IPS-15b (cell line): ENCODE results near the gene ASPN.

Experiments used
- H3K27me3 ChIP-seq: one replicate; pipeline ENCODE4 v1.6.1; 2013; ENCODE audit warnings: low read length; ENCODE audit not compliant: control insufficient read depth, insufficient read depth
- H3K36me3 ChIP-seq: one replicate; pipeline ENCODE4 v1.6.1; 2013; ENCODE audit warnings: low read length; ENCODE audit not compliant: control insufficient read depth, insufficient read depth
- H3K4me1 ChIP-seq: one replicate; pipeline ENCODE4 v1.6.1; 2013; ENCODE audit warnings: mild to moderate bottlenecking, low read length; ENCODE audit not compliant: control insufficient read depth, insufficient read depth
- H3K4me3 ChIP-seq: one replicate; pipeline ENCODE4 v1.5.1; 2013; ENCODE audit warnings: low read depth, low read length
- H3K9ac ChIP-seq: one replicate; pipeline ENCODE4 v1.6.1; 2013; ENCODE audit warnings: low read depth, mild to moderate bottlenecking, low read length
- H3K9me3 ChIP-seq: one replicate; pipeline ENCODE4 v1.6.1; 2013; ENCODE audit warnings: mild to moderate bottlenecking, low read length; ENCODE audit not compliant: control insufficient read depth, insufficient read depth

The ASPN gene

GRCh38 chr9:92501671-92502393 lies 19.5 kb upstream of the ASPN start:
- no peak overlapping the region for H3K4me3 ChIP-seq
- no peaks in the 10 kb centered on the region for H3K9me3 ChIP-seq
- no peaks in the 10 kb centered on the region for H3K36me3 ChIP-seq
- H3K27me3 ChIP-seq = no peaks in the 10 kb centered on the region
- peaks cover 5% of the 10 kb centered on the region for H3K4me1 ChIP-seq
- no peak overlapping the region for H3K9ac ChIP-seq

GRCh38 chr9:92500725-92501124 lies 18.4 kb upstream of the ASPN start:
- Histone ChIP-seq H3K9ac (no peak overlapping the region), H3K4me3 (no peak overlapping the region), H3K27me3 (no peaks in the 10 kb centered on the region), H3K4me1 (peaks cover 5% of the 10 kb centered on the region), H3K36me3 (no peaks in the 10 kb centered on the region), H3K9me3 (no peaks in the 10 kb centered on the region)

- Histone ChIP-seq H3K27me3 (no peaks in the 10 kb centered on the region), H3K9ac (no peak overlapping the region), H3K4me1 (peaks cover 5% of the 10 kb centered on the region), H3K9me3 (no peaks in the 10 kb centered on the region), H3K4me3 (no peak overlapping the region), H3K36me3 (no peaks in the 10 kb centered on the region)
Observed at GRCh38 chr9:92499701-92500100, 17.4 kb upstream of the ASPN start.

- no peak overlapping the region for H3K9ac ChIP-seq
- H3K27me3 ChIP-seq = no peaks in the 10 kb centered on the region
- H3K36me3 ChIP-seq = no peaks in the 10 kb centered on the region
- no peaks in the 10 kb centered on the region for H3K4me1 ChIP-seq
- no peaks in the 10 kb centered on the region for H3K9me3 ChIP-seq
- H3K4me3 ChIP-seq = no peak overlapping the region
Observed at GRCh38 chr9:92496396-92497176, 14.3 kb upstream of the ASPN start.

GRCh38 chr9:92494856-92495255 lies 12.6 kb upstream of the ASPN start:
- no peaks in the 10 kb centered on the region for H3K27me3 ChIP-seq
- no peak overlapping the region for H3K4me3 ChIP-seq
- no peak overlapping the region for H3K9ac ChIP-seq
- H3K4me1 ChIP-seq = no peaks in the 10 kb centered on the region
- no peaks in the 10 kb centered on the region for H3K9me3 ChIP-seq
- H3K36me3 ChIP-seq = no peaks in the 10 kb centered on the region

- Histone ChIP-seq H3K9me3 (no peaks in the 10 kb centered on the region), H3K36me3 (no peaks in the 10 kb centered on the region), H3K4me1 (no peaks in the 10 kb centered on the region), H3K4me3 (no peak overlapping the region), H3K9ac (no peak overlapping the region), H3K27me3 (no peaks in the 10 kb centered on the region)
Observed at GRCh38 chr9:92493749-92494387, 11.6 kb upstream of the ASPN start.

- Histone ChIP-seq H3K4me3 (no peak overlapping the region), H3K4me1 (no peaks in the 10 kb centered on the region), H3K9ac (no peak overlapping the region), H3K36me3 (no peaks in the 10 kb centered on the region), H3K9me3 (no peaks in the 10 kb centered on the region), H3K27me3 (no peaks in the 10 kb centered on the region)
Observed at GRCh38 chr9:92492781-92493401, 10.6 kb upstream of the ASPN start.

GRCh38 chr9:92488681-92489550 lies 6.6 kb upstream of the ASPN start:
- no peaks in the 10 kb centered on the region for H3K27me3 ChIP-seq
- H3K9ac ChIP-seq = no peak overlapping the region
- no peak overlapping the region for H3K4me3 ChIP-seq

GRCh38 chr9:92486371-92486770 lies 4.1 kb upstream of the ASPN start:
- Histone ChIP-seq H3K4me3 (no peak overlapping the region), H3K4me1 (no peaks in the 10 kb centered on the region), H3K36me3 (no peaks in the 10 kb centered on the region), H3K9me3 (no peaks in the 10 kb centered on the region), H3K9ac (no peak overlapping the region), H3K27me3 (no peaks in the 10 kb centered on the region)

More at GRCh38 chr9:92488681-92489550, 6.6 kb upstream of the ASPN start:
- H3K9me3 ChIP-seq = no peaks in the 10 kb centered on the region
- H3K4me1 ChIP-seq = no peaks in the 10 kb centered on the region
- H3K36me3 ChIP-seq = no peaks in the 10 kb centered on the region

- H3K4me1 ChIP-seq = peaks cover 12% of the 10 kb centered on the region
- no peaks in the 10 kb centered on the region for H3K36me3 ChIP-seq
- H3K9me3 ChIP-seq = no peaks in the 10 kb centered on the region
- no peak overlapping the region for H3K4me3 ChIP-seq
- H3K9ac ChIP-seq = no peak overlapping the region
- no peaks in the 10 kb centered on the region for H3K27me3 ChIP-seq
Observed at GRCh38 chr9:92484563-92484962, 2.3 kb upstream of the ASPN start.
